PC-3 (cell line): ENCODE data around the gene ABCC8.

ENCODE experiments used
- CTCF ChIP-seq: fragments of 300-600 bp; sonication (generic); conservative IDR thresholded peaks from 2 replicates; pipeline ENCODE4 v1.5.1; 2017; ENCODE audit warnings: antibody characterized with exemption, low read depth, mild to moderate bottlenecking, low read length
- EZH2 ChIP-seq: fragments of 300-600 bp; sonication (generic); IDR thresholded peaks from one replicate; pipeline ENCODE4 v1.6.1; 2017; ENCODE audit warnings: antibody characterized with exemption, mild to moderate bottlenecking, low read length; ENCODE audit not compliant: unreplicated experiment
- EZH2phosphoT487 ChIP-seq: fragments of 300-600 bp; sonication (generic); IDR thresholded peaks from 2 replicates; pipeline ENCODE4 v1.6.1; 2018; ENCODE audit warnings: mild to moderate bottlenecking, antibody characterized with exemption, low read length, borderline replicate concordance

- TF ChIP-seq CTCF (no peak), EZH2 (no peak), EZH2phosphoT487 (no peak)
These were observed 37.3 kb downstream of the ABCC8 start for GRCh38 chr11:17439316-17439782.
